Thoracic aorta (tissue), 2 donors: ENCODE data around the gene PSG2. TPM values are rescaled to one million over a fixed set of nuclear protein-coding genes. Genes with fewer than 3 reads are reported as not detected.
"Not testable (repeated sequence)": the region's sequence is repeated elsewhere in the genome, so short reads cannot be mapped to it uniquely, and the experiment has no call there.

Experiments
- ATAC-seq: fragments of 150-250 bp; one replicate; pipeline ENCODE4 v1.8.0; 2017; ENCODE audit warnings: low read depth; ENCODE audit not compliant: insufficient number of reproducible peaks, low FRiP score
- DNase-seq: peaks from one replicate; pipeline ENCODE4 v3.0.0-alpha.2; 2020; ENCODE audit warnings: low spot score
- H3K27ac ChIP-seq, 2 donors: fragments of 200-600 bp; sonication (generic); 1 replicate in 1 of 2; 2 replicates in 1 of 2; pipeline ENCODE4 v1.5.1; 2016; ENCODE audit warnings: mild to moderate bottlenecking in 2 of 2, moderate library complexity in 2 of 2
- H3K27me3 ChIP-seq: fragments of 200-600 bp; sonication (generic); replicated peaks from 2 replicates; pipeline ENCODE4 v1.6.0; 2016; ENCODE audit warnings: mild to moderate bottlenecking; ENCODE audit not compliant: insufficient read depth
- H3K36me3 ChIP-seq: fragments of 200-600 bp; sonication (generic); one replicate; pipeline ENCODE4 v1.5.1; 2016
- H3K4me1 ChIP-seq, 2 donors: fragments of 200-600 bp; sonication (generic); 1 replicate in 1 of 2; 2 replicates in 1 of 2; pipeline versions ENCODE4 v1.5.1 to v1.6.0; 2016; ENCODE audit warnings: low read depth in 2 of 2, mild to moderate bottlenecking in 1 of 2; ENCODE audit not compliant: control insufficient read depth in 1 of 2
- H3K4me3 ChIP-seq: fragments of 200-600 bp; sonication (generic); 2 replicates; pipeline ENCODE4 v1.5.1; 2016; ENCODE audit warnings: mild to moderate bottlenecking
- H3K9me3 ChIP-seq: fragments of 200-600 bp; sonication (generic); 2 replicates; pipeline ENCODE4 v1.5.1; 2016
- CTCF ChIP-seq: fragments of 200-600 bp; sonication (generic); IDR thresholded peaks from one replicate; pipeline ENCODE4 v1.5.1; 2019; ENCODE audit warnings: antibody characterized with exemption
- total RNA-seq, 2 donors: library from RNA; depleted of rRNA; stranded (reverse); fragments of >200 nt; gene quantifications; one replicate each; pipeline versions ENCODE4 v1.1.0 to v1.2.3, GENCODE V29; 2016

Gene PSG2
- total RNA-seq, 2 donors from 2014 or later = not detected

GRCh38 chr19:43028866-43029265, 53.6 kb downstream of the PSG2 start:
- no peak for TF ChIP-seq CTCF

GRCh38 chr19:43027985-43028384, 54.5 kb downstream of the PSG2 start:
- DNase-seq, H3K9me3 ChIP-seq, ATAC-seq, H3K4me1 ChIP-seq, H3K27me3 ChIP-seq, H3K27ac ChIP-seq, H3K36me3 ChIP-seq, H3K4me3 ChIP-seq: not testable (repeated sequence)

More at GRCh38 chr19:43028866-43029265, 53.6 kb downstream of the PSG2 start:
- Histone ChIP-seq H3K9me3 (no peaks in the 10 kb centered on the region), H3K4me3 (no peak overlapping the region), H3K27me3 (no peaks in the 10 kb centered on the region), H3K27ac (no peak overlapping the region), H3K36me3 (no peaks in the 10 kb centered on the region), H3K4me1 (no peaks in the 10 kb centered on the region)
- ATAC-seq (no peak), DNase-seq (no peak)

- not testable (repeated sequence) for H3K27me3 ChIP-seq, H3K4me1 ChIP-seq, H3K27ac ChIP-seq, H3K4me3 ChIP-seq, DNase-seq, ATAC-seq, H3K36me3 ChIP-seq, H3K9me3 ChIP-seq
Measured at GRCh38 chr19:43027061-43027460, 55.4 kb downstream of the PSG2 start.

GRCh38 chr19:43026369-43026768, 56.1 kb downstream of the PSG2 start, which contains the start of gene PSG11:
Gene PSG11, minus strand, starts transcription at chr19:43026469. Its CDS starts 97 bp downstream, at chr19:43026372.
- not testable (repeated sequence) for H3K4me3 ChIP-seq, H3K36me3 ChIP-seq, H3K27me3 ChIP-seq, DNase-seq, ATAC-seq, H3K9me3 ChIP-seq, H3K4me1 ChIP-seq, H3K27ac ChIP-seq

- not testable (repeated sequence) for H3K4me1 ChIP-seq, H3K4me3 ChIP-seq, ATAC-seq, H3K27me3 ChIP-seq, DNase-seq, H3K9me3 ChIP-seq, H3K27ac ChIP-seq, H3K36me3 ChIP-seq
Measured at GRCh38 chr19:43022098-43022497, 60.4 kb downstream of the PSG2 start.

- not testable (repeated sequence) for H3K27me3 ChIP-seq, H3K27ac ChIP-seq, ATAC-seq, H3K9me3 ChIP-seq, DNase-seq, H3K36me3 ChIP-seq, H3K4me1 ChIP-seq, H3K4me3 ChIP-seq
Measured at GRCh38 chr19:43021629-43022028, 60.9 kb downstream of the PSG2 start.

- not testable (repeated sequence) for DNase-seq, ATAC-seq, H3K27ac ChIP-seq, H3K4me1 ChIP-seq, H3K27me3 ChIP-seq, H3K9me3 ChIP-seq, H3K4me3 ChIP-seq, H3K36me3 ChIP-seq
Measured at GRCh38 chr19:43019588-43019987, 62.9 kb downstream of the PSG2 start.

Other genes with a start within 250 kb of the PSG2 start
- not detected for gene PSG1, start 203.0 kb downstream of the PSG2 start, total RNA-seq
- gene PSG6, start 164.8 kb downstream of the PSG2 start, total RNA-seq = not detected
- gene PSG7, start 145.5 kb downstream of the PSG2 start, total RNA-seq = not detected
- not detected for gene PSG11, start 56.2 kb downstream of the PSG2 start, total RNA-seq
- not detected for gene PSG5, start 103.8 kb upstream of the PSG2 start, total RNA-seq
- not detected for gene PSG4, start 122.9 kb upstream of the PSG2 start, total RNA-seq
- gene PSG9, start 186.8 kb upstream of the PSG2 start, total RNA-seq = not detected